Ascending aorta (tissue), 2 donors: ENCODE measurements around the gene MGMT. TPM values are rescaled to one million over a fixed set of nuclear protein-coding genes. Genes with fewer than 3 reads are reported as not detected.

Source experiments
- DNase-seq, 2 donors: peaks; one replicate each; pipeline ENCODE4 v3.0.0-alpha.2; 2019; ENCODE audit warnings: low spot score in 2 of 2
- H3K27ac ChIP-seq, 2 donors: fragments of 200-600 bp; sonication (generic); one replicate each; pipeline ENCODE4 v1.5.1; 2016 to 2017; ENCODE audit warnings: mild to moderate bottlenecking in 1 of 2
- H3K27me3 ChIP-seq: fragments of 200-600 bp; sonication (generic); one replicate; pipeline ENCODE4 v1.5.1; 2017
- H3K36me3 ChIP-seq, 2 donors: fragments of 200-600 bp; sonication (generic); one replicate each; pipeline ENCODE4 v1.5.1; 2016
- H3K4me1 ChIP-seq, 2 donors: fragments of 200-600 bp; sonication (generic); one replicate each; pipeline ENCODE4 v1.5.1; 2016 to 2017; ENCODE audit warnings: mild to moderate bottlenecking in 1 of 2
- H3K4me3 ChIP-seq, 2 donors: fragments of 200-600 bp; sonication (generic); one replicate each; pipeline ENCODE4 v1.5.1; 2016 to 2017; ENCODE audit warnings: mild to moderate bottlenecking in 1 of 2
- H3K9me3 ChIP-seq, 2 donors: fragments of 200-600 bp; sonication (generic); one replicate each; pipeline ENCODE4 v1.5.1; 2016
- CTCF ChIP-seq, 3 experiments: fragments of 200-600 bp in 2 of 3; fragments of 450-650 bp in 1 of 3; sonication (generic) in 2 of 3; IDR thresholded peaks; one replicate each; pipeline ENCODE4 v1.5.1; 2016 to 2019; ENCODE audit warnings: antibody characterized with exemption in 3 of 3, mild to moderate bottlenecking in 1 of 3, moderate library complexity in 1 of 3
- intact Hi-C: fragments of 100-400 bp; cut with DNase I; formaldehyde crosslinking; loops from one replicate; pipeline ENCODE4 v1.15.1; 2023
- total RNA-seq: library from RNA; depleted of rRNA; stranded (reverse); fragments of >200 nt; gene quantifications from one replicate; pipeline ENCODE4 v1.1.0, GENCODE V29; 2016

Gene MGMT
- total RNA-seq, 1 donor from 2014 or later: 7.0 TPM

GRCh38 chr10:129607607-129608109 is 140.6 kb downstream of the MGMT start:
- Histone ChIP-seq H3K27me3 (no peaks in the 10 kb centered on the region), H3K27ac (no peak overlapping the region), H3K4me1 (no peaks in the 10 kb centered on the region), H3K4me3 (no peak overlapping the region), H3K36me3 (no peaks in the 10 kb centered on the region), H3K9me3 (no peaks in the 10 kb centered on the region)
- no peak for TF ChIP-seq CTCF (IDR thresholded peaks at IDR 0.05)
- intact Hi-C loops: no loop called here
- DNase-seq: no peak

- intact Hi-C loops: no loop called here
- Histone ChIP-seq H3K4me3 (no peak overlapping the region), H3K27ac (no peak overlapping the region), H3K27me3 (no peaks in the 10 kb centered on the region), H3K9me3 (no peaks in the 10 kb centered on the region), H3K36me3 (no peaks in the 10 kb centered on the region), H3K4me1 (no peaks in the 10 kb centered on the region)
- DNase-seq: no peak
- no peak for TF ChIP-seq CTCF (IDR thresholded peaks at IDR 0.05)
These were observed 141.6 kb downstream of the MGMT start for GRCh38 chr10:129608653-129609052.

DNA sequence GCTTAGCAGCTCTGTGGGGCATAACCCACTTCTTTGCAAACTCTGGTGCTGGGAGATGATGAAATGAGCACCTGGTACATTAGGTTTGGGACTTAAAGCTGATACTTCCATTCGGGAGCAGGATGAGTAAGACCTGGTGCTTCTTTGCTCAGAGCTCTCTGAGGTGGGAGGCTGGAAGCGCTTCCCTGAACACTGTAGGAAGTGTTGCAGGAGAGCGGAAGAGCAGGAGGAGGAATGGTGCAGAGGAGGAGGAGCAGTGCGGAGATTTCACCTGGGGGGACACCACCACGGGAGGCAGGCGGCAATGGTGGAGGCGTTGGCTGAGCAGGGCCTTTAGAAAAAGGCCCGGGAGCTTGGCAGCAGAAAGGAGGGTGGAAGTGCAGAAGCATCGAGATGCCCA is 142.5 kb downstream of the MGMT start:
- Histone ChIP-seq H3K27me3 (no peaks in the 10 kb centered on the region), H3K4me1 (no peaks in the 10 kb centered on the region), H3K9me3 (no peaks in the 10 kb centered on the region), H3K4me3 (no peak overlapping the region), H3K27ac (no peak overlapping the region), H3K36me3 (no peaks in the 10 kb centered on the region)
- no peak for TF ChIP-seq CTCF (IDR thresholded peaks at IDR 0.05)
- intact Hi-C loops: no loop called here
- DNase-seq: no peak

- intact Hi-C loops: no loop called here
- H3K4me1 ChIP-seq: no peaks in the 10 kb centered on the region
- no peak for TF ChIP-seq CTCF (IDR thresholded peaks at IDR 0.05)
- no peaks in the 10 kb centered on the region for H3K9me3 ChIP-seq
- no peaks in the 10 kb centered on the region for H3K27me3 ChIP-seq
- no peak for DNase-seq
- no peaks in the 10 kb centered on the region for H3K36me3 ChIP-seq
- H3K27ac ChIP-seq: no peak overlapping the region
- H3K4me3 ChIP-seq: no peak overlapping the region
These were observed 145.6 kb downstream of the MGMT start for GRCh38 chr10:129612481-129613109.

- Histone ChIP-seq H3K9me3 (no peaks in the 10 kb centered on the region), H3K36me3 (no peaks in the 10 kb centered on the region), H3K27me3 (no peaks in the 10 kb centered on the region), H3K27ac (no peak overlapping the region), H3K4me3 (no peak overlapping the region), H3K4me1 (no peaks in the 10 kb centered on the region)
- intact Hi-C loops: no loop called here
- no peak for DNase-seq
- no peak for TF ChIP-seq CTCF (IDR thresholded peaks at IDR 0.05)
These were observed 146.4 kb downstream of the MGMT start for GRCh38 chr10:129613377-129613980.
